ENCODE data around the gene RNF213.

The RNF213 gene

GRCh38 chr17:80416260-80416939 is 155.7 kb downstream of the RNF213 start:
- no peak for DNase-seq (ENCODE audit: low read depth in 3 of 3)

- no peak for DNase-seq (ENCODE audit: low read depth in 3 of 3)
Measured at GRCh38 chr17:80416940-80417293, 156.3 kb downstream of the RNF213 start.

DNA sequence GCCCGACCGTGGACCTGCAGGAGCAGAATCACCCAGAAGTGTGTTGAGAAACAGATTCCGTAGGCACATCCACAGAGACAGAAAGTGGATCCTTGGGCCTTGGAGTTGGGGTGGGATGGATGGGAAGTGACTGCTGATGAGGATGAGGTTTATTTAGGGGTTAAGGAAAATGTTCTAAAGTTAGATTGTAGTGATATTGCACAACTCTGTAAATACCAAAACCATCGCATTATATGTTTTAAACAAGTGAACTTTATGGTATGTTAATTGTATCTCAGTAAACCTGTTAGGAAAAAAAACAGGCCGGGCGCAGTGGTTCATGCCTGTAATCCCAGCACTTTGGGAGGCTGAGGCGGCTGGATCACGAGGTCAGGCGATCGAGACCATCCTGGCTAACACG is 157.9 kb downstream of the RNF213 start:
- no peak for DNase-seq (ENCODE audit: low read depth in 3 of 3)

DNA sequence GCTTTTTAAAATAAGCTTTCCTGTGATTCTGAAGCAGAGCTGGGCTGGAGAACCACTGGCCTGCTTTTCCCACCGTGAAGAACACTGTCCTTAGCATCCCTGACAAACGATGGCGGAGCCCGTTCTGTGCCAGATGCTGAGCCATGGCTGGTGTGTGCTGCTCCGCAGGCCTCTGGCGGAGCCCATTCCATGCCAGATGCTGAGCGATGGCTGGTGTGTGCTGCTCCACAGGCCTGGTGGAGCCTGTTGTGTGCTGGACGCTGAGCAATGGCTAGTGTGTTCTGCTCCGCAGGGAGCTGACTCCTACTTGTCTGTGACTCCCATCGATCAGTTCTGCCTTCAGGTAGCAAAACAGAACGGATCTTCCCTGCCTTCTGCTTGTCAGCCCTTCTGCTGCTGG is 158.6 kb downstream of the RNF213 start:
- no peak for DNase-seq (ENCODE audit: low read depth in 3 of 3)

- no peak for DNase-seq (ENCODE audit: low read depth in 3 of 3)
Measured at GRCh38 chr17:80421381-80422090, 160.9 kb downstream of the RNF213 start.

GRCh38 chr17:80422276-80422675 is 161.6 kb downstream of the RNF213 start:
- DNase-seq (ENCODE audit: low read depth in 3 of 3): no peak

DNA sequence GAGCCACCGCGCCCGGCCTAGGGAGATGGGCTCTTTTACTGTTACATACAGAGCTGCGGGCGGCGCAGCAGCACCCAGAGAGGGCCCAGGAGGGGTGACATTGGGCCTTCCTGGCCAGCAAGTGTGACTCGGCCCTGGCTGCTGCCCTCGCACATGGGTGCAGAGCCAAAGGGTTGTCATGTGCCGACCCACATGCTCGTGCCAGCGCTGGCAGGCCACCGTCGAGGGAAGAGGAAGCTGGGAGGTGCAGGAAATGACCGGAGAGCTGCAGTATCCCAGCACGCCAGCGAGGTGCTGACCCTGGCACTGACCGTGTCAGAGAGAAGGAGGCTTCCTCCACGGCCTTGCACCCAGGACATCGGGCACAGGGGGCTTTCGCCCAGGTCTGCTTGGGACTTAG is 162.3 kb downstream of the RNF213 start:
- DNase-seq (ENCODE audit: low read depth in 3 of 3): no peak

GRCh38 chr17:80423536-80424225 is 163.0 kb downstream of the RNF213 start:
- DNase-seq (ENCODE audit: low read depth in 3 of 3): no peak

DNA sequence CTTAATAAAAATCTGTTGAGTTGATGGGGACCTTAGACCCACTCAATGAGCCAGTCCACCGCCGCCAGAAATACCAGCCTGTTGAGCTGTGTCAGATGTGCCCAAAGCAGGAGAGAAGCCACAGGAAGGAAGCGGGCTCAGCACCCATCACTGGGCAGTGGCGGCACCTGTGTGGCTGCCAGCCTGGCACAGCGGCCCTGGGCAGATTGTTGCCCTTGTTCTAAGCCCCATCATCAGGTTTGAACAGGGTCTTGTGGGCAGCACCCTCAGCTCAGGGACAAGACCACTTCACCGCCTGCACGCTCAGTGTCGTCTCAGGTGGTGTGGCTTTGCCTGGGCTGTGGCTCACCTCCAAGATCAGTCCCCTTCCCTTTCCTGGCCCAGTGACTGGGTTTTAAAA is 163.6 kb downstream of the RNF213 start:
- no peak for DNase-seq (ENCODE audit: low read depth in 3 of 3)

DNA sequence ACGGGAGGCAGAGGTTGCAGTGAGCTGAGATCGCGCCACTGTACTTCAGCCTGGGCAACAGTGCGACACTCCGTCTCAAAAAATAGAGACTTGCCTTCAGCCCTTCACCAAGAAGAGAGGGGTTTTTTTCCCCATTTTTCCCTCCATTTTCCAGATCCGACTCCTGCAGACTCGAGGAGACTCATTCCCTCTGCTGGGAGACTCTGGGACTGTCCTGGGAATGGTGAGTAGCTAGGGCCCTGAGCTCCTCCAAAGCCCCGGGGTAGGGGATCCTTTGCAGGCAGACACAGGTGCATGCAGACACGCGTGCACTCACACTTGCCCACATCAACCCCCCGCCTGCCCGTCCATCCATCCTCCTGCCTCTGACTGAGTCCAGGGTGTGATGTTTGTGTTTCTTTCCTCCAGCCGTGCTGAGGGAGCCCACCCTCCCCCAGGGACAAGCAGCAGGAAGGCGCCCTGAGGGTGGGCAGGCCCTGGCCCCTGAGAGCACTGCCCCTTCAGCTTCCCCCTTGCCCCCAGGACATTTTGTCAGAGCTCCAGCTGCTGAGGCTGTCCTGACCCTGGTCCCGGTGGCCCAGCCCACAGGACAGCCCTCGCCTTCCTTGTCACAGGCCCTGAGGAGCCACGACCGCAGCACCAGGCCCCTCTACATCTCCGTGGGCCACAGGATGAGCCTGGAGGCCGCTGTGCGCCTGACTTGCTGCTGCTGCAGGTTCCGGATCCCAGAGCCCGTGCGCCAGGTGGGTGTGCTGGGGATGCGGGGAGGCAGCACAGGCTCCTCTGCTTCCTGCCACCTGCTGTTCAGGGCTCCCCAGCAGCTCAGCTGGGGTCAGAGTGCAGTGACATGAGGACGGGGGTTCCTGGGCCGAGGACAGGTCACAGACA is 164.5 kb downstream of the RNF213 start:
- DNase-seq (ENCODE audit: low read depth in 3 of 3): no peak

GRCh38 chr17:80425835-80426426 is 165.3 kb downstream of the RNF213 start:
- DNase-seq (ENCODE audit: low read depth in 3 of 3): no peak

DNA sequence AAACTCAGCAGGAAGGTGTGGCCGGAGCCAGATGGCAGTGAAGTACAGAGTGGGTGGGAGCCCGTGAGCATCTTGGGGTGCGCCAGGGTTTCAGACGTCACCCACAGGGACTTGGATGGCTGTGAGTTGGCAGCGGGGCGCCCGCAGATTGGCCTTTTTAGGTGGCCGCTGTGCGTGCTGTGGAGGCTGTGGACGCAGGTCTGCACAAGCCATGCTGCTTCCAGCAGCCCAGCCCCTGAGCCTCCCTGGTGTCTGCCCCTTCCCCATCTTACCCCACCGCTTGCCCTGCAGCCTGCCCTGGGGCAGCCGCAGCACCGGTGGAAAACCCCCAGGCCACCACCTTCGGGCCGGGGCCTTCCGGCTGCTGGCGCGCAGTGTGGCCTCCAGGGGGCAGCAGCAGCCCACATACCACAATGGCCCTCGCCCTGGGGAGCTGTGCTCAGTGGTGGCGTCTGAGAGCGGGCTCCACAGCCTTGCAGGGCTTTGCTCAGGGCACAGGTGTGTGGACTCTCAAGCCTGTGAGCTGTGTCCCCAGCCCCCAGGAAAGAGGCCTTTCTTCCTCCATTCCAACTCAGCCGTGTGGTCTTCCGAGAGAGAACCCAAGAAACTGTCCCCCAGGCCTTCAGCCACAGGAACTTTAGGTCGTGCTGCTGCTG is 166.1 kb downstream of the RNF213 start:
- peak; percentile 71 to 87 (median 80) for DNase-seq (ENCODE audit: low read depth in 3 of 3)

DNA sequence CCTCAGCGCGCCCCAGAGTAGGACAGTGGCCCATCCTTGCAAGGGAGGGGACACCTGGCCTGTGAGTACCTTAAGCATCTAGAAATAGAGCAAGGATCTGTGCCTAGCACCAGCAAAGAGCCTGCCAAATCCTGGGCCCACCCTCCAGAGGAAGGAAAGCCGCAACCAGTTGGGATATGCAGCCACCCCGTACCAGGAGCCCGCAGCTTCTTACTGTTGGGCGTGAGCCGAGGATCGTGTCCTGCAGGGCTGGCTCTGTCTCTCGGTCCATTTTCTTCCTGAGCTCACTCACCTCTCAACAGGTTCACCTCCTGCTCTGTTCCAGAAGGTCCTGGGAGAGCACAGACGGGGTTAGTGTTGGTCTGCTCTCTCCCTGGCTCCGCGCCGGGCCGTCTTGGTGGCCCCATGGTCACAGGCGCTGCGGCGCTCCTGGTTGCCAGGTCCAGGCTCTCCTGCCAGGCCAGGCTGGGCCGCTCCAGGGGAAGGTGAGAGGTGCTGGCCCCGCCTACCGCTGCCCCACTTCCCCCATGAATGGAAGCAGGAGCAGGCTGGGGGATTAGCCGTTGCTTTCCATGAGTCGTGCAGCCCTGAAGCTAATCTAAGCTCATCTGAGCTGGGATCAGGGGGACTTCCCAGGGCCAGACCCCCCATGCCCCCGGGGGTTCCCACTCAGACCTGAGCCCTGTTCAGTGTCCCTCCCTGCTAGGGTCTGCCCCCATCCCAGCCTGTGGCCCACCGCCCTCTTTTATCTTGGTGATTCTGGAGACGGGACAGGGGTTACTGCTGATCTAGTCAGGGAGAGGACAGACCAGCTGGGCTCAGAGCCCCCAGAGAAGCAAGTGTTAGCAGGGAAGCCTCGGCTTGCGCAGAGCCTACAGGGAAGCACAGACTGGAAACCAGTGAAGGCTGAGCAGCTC is 167.0 kb downstream of the RNF213 start:
- no peak for DNase-seq (ENCODE audit: low read depth in 3 of 3)

- no peak for DNase-seq (ENCODE audit: low read depth in 3 of 3)
Measured at GRCh38 chr17:80428363-80428762, 167.7 kb downstream of the RNF213 start.

DNA sequence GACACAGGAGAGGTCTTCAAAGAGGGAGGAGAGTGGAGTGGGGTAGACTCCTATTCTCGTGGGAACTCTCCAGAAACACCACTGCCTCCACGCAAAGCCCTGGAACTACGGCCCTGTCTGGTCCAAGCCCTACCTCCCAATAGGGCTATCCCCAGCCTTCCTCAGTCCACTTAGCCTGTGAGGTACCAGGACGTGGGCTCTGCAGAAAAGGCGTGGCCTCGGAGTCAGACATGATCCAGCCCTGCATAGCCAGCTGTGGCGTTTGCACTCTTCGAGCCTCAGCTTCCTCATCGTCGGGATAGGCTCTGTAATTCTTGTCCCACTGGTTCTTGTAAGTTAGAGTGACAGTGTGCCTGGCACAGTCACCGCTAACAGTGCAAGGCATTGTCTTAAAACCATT is 168.1 kb downstream of the RNF213 start:
- DNase-seq (ENCODE audit: low read depth in 3 of 3): no peak

GRCh38 chr17:80429356-80430275 is 169.0 kb downstream of the RNF213 start:
- no peak for DNase-seq (ENCODE audit: low read depth in 3 of 3)

- no peak for DNase-seq (ENCODE audit: low read depth in 3 of 3)
Measured at GRCh38 chr17:80430446-80431245, 170.0 kb downstream of the RNF213 start.
